GF-D8 (cell line): ENCODE data around the gene MCC.

Experiments used
- DNase-seq: peaks from one replicate; lab custom pipeline; 2025; lab: John Stamatoyannopoulos, UW

MCC gene

DNA sequence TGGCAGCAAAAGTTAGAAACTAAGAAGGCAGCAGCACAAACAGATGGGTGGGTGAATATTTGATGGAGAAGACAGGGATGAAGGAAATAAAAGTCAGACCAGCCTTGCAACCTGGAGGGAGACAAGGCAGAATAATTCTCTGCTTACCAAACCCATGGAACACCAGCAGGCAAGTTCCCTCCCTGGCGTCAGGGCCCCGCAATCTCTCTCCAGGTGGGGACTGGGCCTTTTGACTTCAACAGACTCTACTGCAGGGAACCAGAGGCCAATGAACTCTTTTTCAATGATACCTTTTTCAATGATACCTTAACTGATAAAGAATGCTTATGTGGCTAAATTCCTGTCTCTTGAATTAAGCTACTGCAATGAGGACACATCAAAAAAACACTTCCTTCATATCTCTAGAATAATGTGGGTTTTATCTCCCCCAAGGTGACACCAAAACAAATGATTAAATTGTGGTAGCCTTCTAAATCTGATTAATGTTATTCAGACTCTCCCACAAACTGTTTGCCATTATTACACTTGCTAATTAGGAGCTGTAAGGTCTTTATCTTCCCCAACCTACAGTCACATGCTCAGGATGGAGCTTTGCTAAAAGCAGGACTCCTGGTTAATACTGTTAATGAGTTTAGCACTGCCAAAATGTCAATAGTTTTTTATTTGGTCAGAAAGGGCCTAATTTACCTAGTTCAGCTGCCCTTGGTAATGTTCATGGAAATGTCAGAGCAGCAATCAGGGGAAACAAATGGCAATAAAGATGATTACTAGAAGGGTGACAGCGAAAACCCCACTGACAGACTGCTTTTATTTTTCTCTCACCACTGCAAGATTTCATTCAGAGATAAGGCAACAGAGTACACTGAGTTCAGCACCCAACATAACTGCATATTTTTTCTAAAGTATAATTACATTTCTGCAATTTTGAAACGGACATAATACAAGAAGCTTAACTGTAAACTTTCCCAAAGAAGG lies 218.9 kb downstream of the MCC start:
- no peak for DNase-seq

- DNase-seq = no peak
Observed at GRCh38 chr5:113268232-113268631, 220.0 kb downstream of the MCC start.

- no peak for DNase-seq
Observed at GRCh38 chr5:113267361-113267900, 220.8 kb downstream of the MCC start.

DNA sequence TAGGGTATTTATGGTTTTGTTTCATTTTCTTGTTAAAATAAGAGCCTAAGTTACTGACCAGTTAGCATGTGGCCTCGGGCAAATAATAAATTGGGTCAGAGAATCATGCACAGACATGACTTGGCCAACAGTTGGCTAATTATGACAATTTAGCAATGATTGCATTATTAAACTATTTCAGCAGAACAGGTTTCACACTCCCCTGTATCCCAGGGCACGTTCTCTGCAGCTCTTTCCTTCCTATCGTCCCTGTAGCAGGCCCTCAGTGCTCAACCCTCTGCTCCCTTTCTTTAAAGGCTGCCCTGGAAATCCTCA lies 221.4 kb downstream of the MCC start:
- no peak for DNase-seq

- no peak for DNase-seq
Observed at GRCh38 chr5:113266227-113266912, 221.9 kb downstream of the MCC start.

DNA sequence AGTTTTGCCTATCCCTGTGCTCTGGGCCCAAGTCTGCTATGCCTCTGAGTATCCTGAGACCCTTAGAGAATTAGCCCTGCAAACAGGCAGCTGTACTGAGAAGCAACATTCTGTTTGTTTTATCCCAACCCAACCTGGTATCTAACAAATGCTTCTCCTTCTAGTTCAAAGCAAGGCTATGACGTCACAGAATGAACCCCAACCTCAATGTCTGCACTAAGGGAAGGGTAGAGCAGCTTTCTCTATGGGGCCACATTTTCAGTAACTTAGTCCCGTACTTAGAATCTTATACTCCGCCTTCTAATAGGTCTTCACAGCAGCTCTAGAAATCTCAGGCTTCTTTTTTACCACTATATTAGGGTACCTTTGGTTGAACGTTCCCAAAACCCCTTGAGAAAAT lies 223.1 kb downstream of the MCC start:
- DNase-seq = no peak

DNA sequence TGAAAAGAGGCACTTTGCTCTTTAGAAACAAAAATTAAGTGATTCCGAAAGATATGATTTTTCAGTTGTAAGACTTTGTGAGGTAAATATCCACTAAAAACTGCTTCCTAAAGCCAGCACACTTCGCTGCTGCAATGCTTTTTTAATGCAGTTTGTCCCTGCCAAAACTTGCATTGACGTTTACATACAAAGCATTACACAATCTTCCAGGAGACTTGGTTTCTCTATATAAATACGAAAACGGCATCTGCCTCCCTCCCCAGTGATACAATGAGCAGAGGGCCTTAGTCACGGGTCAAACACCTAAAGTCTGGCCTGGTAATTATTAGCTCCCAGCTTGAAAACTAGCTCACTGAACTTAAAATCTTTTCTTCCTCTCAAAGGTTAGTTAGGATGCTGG lies 224.2 kb downstream of the MCC start:
- DNase-seq = no peak

- DNase-seq = no peak
Observed at GRCh38 chr5:113263545-113263944, 224.7 kb downstream of the MCC start.

DNA sequence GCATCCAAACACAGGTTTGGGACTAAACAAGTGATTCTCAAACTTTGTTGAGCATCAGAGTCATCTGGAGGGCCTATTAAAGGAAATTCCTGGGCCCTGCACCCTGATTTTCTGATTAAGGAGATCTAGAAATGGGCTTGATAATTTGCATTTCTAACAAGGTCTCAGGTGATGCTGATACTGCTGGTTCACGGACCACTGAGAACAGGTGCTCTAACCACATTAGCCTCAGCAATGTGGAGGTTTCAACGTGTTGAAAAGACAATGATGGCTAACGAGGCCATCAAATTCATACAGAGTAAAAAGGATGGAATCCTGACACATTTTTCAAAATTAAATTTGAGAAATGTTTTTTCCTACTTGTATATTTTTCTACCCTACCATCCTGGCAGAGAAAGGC lies 225.6 kb downstream of the MCC start:
- no peak for DNase-seq

DNA sequence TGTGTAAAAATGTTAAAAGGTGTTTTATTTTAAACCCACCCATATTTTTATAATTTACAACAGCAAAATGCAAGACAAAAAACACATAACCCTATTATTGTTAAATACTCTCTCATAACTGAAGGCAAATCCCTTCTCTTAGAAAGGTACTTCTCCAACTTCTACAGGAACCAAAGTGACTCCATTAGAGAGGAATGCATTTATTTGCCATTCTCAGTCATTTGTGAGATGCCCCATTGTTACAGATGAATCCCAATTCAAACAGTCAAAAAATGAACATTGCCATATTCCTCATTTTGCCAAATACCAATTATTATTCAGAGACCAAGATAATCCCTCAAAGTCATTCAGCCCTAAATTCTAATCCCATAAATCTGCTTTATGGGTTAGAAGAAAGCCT lies 229.2 kb downstream of the MCC start:
- no peak for DNase-seq

DNA sequence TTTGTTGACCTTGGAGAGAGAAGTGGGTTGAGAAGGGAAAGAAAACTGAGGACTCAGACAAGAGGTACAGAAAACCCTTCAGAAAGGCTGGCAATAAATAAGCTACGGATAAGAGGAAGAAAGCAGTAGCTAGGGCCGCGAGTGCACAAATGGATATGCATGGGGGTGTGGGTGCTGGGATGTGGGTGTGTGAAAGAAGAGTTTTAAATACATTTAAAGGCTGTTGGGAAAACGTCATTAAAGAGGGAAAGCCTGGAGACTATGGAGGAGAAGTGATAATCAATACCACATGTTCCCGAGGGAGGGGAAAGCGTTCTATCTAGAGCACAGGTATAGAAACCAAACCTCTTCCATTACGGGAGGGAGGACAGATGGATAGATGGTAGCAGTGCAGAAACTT lies 230.7 kb downstream of the MCC start:
- DNase-seq = no peak

DNA sequence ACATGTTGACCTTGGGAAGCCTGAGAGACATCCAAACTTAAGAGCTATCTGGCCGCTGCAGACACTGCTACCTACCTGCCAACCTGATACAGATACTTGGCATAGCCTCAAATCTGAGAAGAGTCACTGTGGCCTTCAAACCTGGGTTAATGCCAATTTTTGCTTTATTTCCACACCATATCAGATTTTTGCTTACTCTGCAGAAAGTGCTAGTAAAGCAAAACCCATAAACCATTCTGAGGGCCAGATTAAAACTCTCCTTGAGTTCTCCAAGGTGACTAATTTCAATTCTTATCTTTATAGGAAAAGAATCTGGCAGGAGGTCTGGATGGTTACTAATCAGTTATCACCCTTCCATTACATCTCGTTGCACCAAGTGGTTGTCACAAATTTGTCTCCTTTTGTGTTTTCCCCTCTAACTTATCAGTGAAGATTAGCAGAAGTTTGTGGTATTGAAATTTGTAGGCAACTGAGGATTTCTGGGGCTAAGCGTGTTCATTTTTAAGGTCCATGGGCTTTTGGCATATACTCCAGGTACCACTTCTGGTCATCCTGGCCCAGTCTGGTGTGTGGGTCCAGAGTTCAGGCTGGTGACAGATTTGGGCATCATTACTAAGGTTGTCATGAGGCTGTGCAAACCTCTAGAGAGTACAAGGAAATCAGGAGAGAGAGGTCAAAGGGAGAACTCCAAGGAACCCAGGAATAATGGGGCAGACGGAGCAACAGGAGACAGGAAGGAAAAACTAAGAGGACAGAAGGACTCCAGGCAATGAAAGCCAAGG lies 231.4 kb downstream of the MCC start:
- no peak for DNase-seq

DNA sequence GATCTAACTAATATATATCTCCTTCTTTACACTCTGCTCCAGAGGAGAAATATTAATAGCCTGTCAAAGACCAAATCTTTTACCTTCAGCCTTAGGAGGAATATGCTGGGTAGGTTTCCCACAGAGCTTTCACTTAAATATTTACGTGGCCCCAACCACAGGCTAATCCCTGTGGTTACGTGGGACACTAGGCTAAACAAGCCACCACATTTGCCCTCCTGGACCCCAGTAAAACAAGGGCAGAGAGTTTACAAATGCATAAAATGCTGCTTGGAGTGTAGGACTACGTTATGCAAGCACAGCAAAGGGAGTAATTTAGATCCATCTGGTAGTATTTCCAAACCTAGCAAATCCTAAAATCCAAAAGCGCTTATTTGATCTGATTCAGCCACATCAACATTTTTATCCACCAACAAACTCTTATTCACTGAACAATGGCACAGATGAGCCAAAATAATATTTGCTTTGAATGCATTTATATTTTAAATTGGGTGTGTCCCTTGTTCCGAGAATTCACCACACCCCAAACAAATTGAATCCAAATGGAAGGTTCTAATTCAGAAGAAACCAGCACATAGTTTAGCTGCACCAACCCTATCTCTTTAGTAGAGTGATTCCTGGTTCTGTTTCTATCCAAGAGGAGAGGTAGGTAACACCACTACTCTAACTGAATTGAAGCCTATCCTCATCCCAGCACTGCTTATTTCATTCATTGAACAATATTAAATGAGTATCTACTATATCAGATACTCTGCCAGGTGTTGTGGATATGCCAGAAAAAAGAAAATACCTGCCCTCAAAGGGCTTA lies 232.5 kb downstream of the MCC start:
- DNase-seq = no peak

DNA sequence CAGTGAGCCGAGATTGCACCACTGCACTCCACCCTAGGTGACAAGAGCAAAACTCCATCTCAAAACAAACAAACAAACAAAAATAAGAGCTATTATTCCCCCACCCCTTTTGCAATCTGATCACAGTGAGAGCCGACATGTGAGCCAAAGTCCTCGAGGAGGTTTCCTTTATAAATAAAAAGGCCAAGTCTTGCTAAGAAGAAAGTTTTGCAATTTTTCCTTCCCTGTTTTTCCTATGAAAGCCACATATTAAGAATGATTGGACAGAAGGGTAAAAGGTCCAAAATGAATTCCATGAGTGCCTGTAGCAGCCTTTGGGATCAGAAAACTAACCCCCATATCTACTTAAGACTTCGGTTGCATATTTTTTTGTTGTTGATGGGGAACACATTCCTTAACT lies 233.1 kb downstream of the MCC start:
- no peak for DNase-seq

DNA sequence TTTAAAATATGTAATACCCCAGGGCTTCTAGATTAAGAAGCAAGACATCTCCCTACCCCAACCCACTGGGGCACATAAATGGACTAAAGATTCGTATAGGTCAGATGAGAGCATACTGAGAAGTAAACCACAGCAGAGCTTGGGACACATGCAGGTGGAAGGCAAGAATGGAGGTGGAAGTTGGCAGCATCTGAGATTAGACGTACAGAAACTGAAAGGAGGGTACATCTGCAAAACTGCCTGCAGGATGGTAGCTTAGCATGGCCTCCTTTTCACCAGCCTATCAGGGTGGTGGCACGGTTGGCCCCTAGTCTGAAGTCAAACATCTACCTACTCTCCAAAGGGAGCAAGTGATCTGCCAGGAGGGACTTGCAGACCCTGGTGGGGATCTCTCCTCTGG lies 235.2 kb downstream of the MCC start:
- DNase-seq = no peak

GRCh38 chr5:113252066-113252465 lies 236.2 kb downstream of the MCC start:
- DNase-seq = no peak

DNA sequence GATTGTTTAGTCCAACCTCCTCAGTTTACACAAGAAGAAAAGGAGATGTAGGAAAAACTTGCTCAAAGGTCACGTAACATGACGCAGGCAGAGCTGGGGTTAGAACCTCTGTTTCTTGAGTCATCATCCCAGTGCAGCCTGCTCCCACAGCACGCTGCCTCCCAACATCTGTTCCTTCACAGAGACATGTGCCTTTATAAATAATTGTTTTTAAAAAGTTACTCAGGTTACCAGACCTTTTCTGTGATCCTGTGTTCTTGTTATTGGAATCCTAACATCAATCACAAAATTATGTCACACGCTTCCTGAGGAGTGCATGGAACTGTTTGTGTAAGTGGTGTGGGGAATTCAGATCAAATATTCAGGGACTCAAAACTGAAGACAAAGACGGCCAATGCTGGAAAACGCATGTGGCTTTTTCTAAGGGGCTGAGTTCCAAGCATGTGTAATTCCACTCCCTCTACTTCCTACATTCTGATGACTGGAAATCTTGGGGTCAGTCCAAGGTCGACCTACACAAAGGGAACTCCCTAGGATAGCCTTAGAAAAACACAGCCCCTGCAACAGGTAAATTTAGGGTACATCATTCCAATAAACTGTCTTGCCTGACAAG lies 237.8 kb downstream of the MCC start:
- no peak for DNase-seq

GRCh38 chr5:113249206-113249605 lies 239.0 kb downstream of the MCC start:
- no peak for DNase-seq

DNA sequence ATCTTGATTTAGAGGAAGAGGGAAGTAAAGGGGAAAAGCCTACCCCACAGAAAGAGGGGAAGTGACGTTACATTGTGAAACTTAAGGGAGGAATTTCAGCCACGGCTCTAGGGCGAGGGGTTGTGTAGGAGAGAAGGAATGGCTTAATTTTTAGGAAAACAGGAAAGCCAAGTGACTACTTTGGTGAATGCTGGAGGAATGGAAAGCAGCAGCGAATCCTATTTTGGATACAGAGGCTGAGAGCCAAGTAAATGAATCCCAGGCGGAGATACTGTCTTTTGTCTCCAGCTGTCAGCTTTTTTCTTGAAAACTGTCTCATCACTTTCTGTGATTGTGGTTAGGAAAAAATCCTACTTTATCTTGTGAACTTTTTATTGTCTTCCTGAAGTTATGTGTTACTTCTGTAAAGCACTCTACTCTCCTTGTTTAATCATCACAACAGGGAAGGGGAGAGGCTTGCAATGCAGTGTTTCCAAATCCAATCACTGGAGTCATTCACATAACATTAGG lies 241.8 kb downstream of the MCC start:
- DNase-seq = no peak

DNA sequence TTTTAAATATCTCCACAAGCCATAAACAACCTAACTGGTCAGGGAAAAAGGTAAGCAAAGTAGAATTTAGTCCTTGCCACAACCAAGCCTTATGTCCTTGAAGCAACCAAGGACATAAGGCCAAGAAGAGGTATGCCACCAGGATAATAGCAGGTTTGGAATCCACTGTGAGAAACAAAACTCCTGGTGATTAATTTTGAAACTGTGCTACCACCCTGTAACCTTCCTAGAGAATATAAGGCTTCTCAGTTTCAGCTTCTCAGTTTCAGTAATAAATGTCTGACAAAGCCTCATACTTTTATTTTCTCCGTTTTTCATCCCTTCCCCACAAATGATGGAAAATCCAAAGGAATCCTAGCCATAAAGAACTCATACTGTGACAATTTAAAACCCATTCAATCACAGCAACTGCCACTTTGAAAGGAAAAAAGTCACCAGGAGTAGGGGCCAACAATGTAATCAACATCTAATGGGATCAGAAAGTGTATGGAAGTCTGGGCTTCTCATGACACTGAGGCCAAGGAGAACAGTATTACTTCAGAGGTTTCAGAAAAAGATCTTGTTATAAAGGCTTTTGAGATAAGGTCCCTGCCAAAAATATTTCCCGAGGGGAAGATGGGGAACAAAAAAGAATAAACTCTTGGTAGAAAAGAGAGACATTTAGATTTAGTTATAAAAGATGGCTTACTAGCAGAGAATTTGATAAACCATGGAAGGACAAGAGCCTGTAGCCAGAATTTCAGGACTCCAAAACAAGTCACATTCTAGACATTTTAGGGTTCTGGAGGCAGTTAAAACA lies 242.6 kb downstream of the MCC start:
- no peak for DNase-seq
